ENCODE results near the gene RSPH6A.

GRCh38 chr19:45821570-45821969, 6.5 kb upstream of the RSPH6A start:
- no peak for TF ChIP-seq MYNN (tag by site-specific recombination; IDR thresholded peaks at IDR 0.05; ENCODE audit: borderline replicate concordance)
- no peak for TF ChIP-seq YY2 (tag by site-specific recombination; IDR thresholded peaks at IDR 0.05)
- TF ChIP-seq, protein P1, sequence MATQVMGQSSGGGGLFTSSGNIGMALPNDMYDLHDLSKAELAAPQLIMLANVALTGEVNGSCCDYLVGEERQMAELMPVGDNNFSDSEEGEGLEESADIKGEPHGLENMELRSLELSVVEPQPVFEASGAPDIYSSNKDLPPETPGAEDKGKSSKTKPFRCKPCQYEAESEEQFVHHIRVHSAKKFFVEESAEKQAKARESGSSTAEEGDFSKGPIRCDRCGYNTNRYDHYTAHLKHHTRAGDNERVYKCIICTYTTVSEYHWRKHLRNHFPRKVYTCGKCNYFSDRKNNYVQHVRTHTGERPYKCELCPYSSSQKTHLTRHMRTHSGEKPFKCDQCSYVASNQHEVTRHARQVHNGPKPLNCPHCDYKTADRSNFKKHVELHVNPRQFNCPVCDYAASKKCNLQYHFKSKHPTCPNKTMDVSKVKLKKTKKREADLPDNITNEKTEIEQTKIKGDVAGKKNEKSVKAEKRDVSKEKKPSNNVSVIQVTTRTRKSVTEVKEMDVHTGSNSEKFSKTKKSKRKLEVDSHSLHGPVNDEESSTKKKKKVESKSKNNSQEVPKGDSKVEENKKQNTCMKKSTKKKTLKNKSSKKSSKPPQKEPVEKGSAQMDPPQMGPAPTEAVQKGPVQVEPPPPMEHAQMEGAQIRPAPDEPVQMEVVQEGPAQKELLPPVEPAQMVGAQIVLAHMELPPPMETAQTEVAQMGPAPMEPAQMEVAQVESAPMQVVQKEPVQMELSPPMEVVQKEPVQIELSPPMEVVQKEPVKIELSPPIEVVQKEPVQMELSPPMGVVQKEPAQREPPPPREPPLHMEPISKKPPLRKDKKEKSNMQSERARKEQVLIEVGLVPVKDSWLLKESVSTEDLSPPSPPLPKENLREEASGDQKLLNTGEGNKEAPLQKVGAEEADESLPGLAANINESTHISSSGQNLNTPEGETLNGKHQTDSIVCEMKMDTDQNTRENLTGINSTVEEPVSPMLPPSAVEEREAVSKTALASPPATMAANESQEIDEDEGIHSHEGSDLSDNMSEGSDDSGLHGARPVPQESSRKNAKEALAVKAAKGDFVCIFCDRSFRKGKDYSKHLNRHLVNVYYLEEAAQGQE (tag by site-specific recombination; IDR thresholded peaks at IDR 0.05), result no peak

Measured in HEK293 (cell line).